Cardiac muscle cell (in vitro differentiated cells and primary cell): Measurements from ENCODE around the gene CCDC188. TPM values are rescaled to one million over a fixed set of nuclear protein-coding genes. Genes with fewer than 3 reads are reported as not detected.

ENCODE experiments used
- DNase-seq, 2 donors: peaks; one replicate each; pipeline versions ENCODE4 v3.0.0 to v3.0.0-alpha.2; 2010 to 2017; ENCODE audit warnings: low read depth in 1 of 2, low spot score in 1 of 2
- H3K27ac ChIP-seq: fragments of 200-600 bp; sonication (generic); 2 replicates; pipeline ENCODE4 v1.5.1; 2016
- H3K27me3 ChIP-seq: fragments of 200-600 bp; sonication (generic); 2 replicates; pipeline ENCODE4 v1.6.0; 2016; ENCODE audit warnings: control low read depth
- H3K36me3 ChIP-seq: fragments of 200-600 bp; sonication (generic); 2 replicates; pipeline ENCODE4 v1.5.1; 2016; ENCODE audit warnings: control low read depth
- H3K4me1 ChIP-seq: fragments of 200-600 bp; sonication (generic); 2 replicates; pipeline ENCODE4 v1.8.1; 2017; ENCODE audit warnings: low read depth, mild to moderate bottlenecking, mixed run types
- H3K4me3 ChIP-seq: fragments of 200-600 bp; sonication (generic); 2 replicates; pipeline ENCODE4 v1.5.1; 2016; ENCODE audit warnings: mild to moderate bottlenecking
- H3K9me3 ChIP-seq: fragments of 200-600 bp; sonication (generic); 2 replicates; pipeline ENCODE4 v1.5.1; 2017; ENCODE audit warnings: low read depth, mild to moderate bottlenecking, control low read depth
- polyA plus RNA-seq: library from polyadenylated mRNA; unstranded; fragments of >200 nt; fragmentation: Nextera tagmentation; extraction: Ambion mirVana; gene quantifications from 2 replicates; pipeline ENCODE4 v1.2.1, GENCODE V29; 2016
- total RNA-seq: library from RNA; depleted of rRNA; stranded (reverse); fragments of >200 nt; gene quantifications from 2 replicates; pipeline ENCODE4 v1.2.3, GENCODE V29; 2016
- TF ChIP-seq, protein P1 (sequence below): IDR thresholded peaks from 2 replicates; pipeline ENCODE4 v1.5.1; 2012; ENCODE audit warnings: low read depth, mild to moderate bottlenecking, low read length

The CCDC188 gene
- total and polyA plus RNA-seq, 2 experiments from 2014 or later: not detected

GRCh38 chr22:20149257-20150250 lies 1.3 kb downstream of the CCDC188 start:
- DNase-seq: no peak
- Histone ChIP-seq H3K9me3 (no peaks in the 10 kb centered on the region), H3K36me3 (no peaks in the 10 kb centered on the region), H3K27me3 (no peaks in the 10 kb centered on the region), H3K4me1 (peaks cover 8% of the 10 kb centered on the region), H3K4me3 (no peak overlapping the region), H3K27ac (no peak overlapping the region)
- TF ChIP-seq, protein P1, sequence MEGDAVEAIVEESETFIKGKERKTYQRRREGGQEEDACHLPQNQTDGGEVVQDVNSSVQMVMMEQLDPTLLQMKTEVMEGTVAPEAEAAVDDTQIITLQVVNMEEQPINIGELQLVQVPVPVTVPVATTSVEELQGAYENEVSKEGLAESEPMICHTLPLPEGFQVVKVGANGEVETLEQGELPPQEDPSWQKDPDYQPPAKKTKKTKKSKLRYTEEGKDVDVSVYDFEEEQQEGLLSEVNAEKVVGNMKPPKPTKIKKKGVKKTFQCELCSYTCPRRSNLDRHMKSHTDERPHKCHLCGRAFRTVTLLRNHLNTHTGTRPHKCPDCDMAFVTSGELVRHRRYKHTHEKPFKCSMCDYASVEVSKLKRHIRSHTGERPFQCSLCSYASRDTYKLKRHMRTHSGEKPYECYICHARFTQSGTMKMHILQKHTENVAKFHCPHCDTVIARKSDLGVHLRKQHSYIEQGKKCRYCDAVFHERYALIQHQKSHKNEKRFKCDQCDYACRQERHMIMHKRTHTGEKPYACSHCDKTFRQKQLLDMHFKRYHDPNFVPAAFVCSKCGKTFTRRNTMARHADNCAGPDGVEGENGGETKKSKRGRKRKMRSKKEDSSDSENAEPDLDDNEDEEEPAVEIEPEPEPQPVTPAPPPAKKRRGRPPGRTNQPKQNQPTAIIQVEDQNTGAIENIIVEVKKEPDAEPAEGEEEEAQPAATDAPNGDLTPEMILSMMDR: no peak

DNA sequence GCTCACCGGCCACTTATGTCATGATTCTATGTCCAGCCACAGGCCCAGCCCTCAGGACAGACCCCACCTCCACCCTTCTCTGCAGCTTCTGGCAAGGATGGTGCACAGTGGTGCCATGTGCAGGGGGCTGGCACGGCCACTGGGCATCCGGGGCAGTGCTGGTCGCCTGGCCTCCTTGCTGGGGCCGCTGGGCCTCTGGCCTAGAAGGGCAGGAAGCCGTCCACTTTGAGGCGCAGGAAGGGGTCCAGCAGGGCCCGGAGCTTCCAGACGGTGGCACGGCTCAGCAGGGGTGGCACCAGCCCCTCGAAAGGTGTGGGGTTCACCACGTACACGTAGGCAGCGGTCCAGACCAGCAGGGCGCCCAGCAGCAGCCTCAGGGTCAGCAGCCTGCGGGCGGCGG lies 2.4 kb downstream of the CCDC188 start:
- no peaks in the 10 kb centered on the region for H3K27me3 ChIP-seq
- H3K27ac ChIP-seq: no peak overlapping the region
- no peaks in the 10 kb centered on the region for H3K9me3 ChIP-seq
- H3K36me3 ChIP-seq: no peaks in the 10 kb centered on the region
- TF ChIP-seq, protein P1: no peak
- H3K4me3 ChIP-seq: no peak overlapping the region
- no peak for DNase-seq
- no peaks in the 10 kb centered on the region for H3K4me1 ChIP-seq

DNA sequence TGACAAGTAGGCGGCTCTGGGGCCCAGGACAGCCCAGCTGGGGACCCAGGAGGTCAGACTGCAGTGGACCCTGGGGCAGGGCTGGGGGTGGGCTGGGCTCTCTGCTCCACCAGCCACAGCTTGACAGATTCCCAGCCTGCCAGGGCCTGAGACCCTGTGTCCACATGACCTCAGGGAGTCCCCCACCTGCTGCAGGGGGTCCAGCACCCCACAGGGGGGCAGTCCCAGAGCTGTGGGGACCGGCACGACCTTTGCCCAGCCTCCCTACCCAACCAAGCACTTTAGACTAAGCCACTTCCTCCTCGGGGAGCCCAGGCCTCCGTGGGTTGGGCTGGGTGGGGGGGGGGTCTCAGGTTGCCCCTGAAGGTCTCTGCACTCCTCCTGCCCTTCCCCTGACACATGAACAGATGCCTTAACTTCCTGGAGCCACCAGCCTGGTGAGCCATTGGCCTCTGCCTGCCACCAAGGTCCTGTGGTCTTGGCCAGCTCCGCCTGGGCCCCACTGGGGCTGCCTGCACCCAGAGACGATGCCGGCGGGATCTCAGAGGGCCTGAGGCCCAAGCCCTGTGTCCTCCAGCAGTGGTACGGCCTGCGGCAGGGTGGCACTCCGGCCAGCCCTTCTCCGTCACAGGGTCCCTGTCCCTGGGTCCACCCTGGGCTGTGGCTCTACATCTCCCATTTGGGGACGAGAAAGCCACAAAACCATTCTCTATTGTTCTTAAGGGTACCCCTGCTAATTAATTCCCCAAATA lies 3.4 kb downstream of the CCDC188 start:
- Histone ChIP-seq H3K4me3 (no peak overlapping the region), H3K9me3 (no peaks in the 10 kb centered on the region), H3K27ac (no peak overlapping the region), H3K27me3 (no peaks in the 10 kb centered on the region), H3K4me1 (no peaks in the 10 kb centered on the region), H3K36me3 (no peaks in the 10 kb centered on the region)
- TF ChIP-seq, protein P1: no peak
- no peak for DNase-seq

GRCh38 chr22:20146777-20147176 lies 4.1 kb downstream of the CCDC188 start:
- no peak overlapping the region for H3K27ac ChIP-seq
- H3K9me3 ChIP-seq: no peaks in the 10 kb centered on the region
- no peaks in the 10 kb centered on the region for H3K36me3 ChIP-seq
- no peak overlapping the region for H3K4me3 ChIP-seq
- TF ChIP-seq, protein P1: no peak
- no peak for DNase-seq
- H3K27me3 ChIP-seq: no peaks in the 10 kb centered on the region
- H3K4me1 ChIP-seq: no peaks in the 10 kb centered on the region

- H3K9me3 ChIP-seq: no peaks in the 10 kb centered on the region
- H3K4me1 ChIP-seq: no peaks in the 10 kb centered on the region
- no peak overlapping the region for H3K27ac ChIP-seq
- H3K4me3 ChIP-seq: no peak overlapping the region
- TF ChIP-seq, protein P1: no peak
- H3K36me3 ChIP-seq: no peaks in the 10 kb centered on the region
- DNase-seq: no peak
- H3K27me3 ChIP-seq: no peaks in the 10 kb centered on the region
Observed at GRCh38 chr22:20145832-20146223, 5.0 kb downstream of the CCDC188 start.
